ENCODE measurements around the gene GLO1.
"Not testable (repeated sequence)": the region's sequence is repeated elsewhere in the genome, so short reads cannot be mapped to it uniquely, and the experiment has no call there.

Gene GLO1

DNA sequence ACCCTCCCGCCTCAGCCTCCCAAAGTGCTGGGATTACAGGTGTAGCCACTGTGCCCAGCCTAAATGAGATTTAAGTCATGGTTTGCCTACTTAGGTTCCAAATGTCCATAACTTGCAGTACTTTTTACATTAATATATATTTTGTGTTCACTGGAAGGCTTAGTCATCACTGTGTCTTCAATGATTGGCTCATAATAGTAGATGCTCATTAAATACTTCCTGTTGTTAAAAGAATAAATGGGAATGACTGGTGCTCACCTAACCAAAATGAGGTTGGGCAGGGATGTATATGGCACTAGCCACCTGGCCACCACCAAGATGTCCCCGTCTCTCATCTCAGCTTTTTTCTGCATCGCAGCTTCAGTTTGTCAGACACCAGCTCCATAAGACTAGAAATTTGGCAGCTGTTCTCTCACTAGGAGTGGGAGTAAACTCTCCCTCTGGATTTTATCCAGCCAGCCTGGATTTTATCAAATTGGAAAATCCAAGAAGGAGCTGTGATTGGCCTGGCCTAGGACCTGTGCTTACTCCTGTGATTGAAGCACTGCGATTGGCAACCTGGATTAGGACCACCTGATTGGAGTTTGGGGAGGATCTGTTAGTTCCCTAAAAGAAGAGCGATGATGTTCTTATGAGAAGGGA is 1.1 kb upstream of the GLO1 start:
- DNase-seq = no peak

DNA sequence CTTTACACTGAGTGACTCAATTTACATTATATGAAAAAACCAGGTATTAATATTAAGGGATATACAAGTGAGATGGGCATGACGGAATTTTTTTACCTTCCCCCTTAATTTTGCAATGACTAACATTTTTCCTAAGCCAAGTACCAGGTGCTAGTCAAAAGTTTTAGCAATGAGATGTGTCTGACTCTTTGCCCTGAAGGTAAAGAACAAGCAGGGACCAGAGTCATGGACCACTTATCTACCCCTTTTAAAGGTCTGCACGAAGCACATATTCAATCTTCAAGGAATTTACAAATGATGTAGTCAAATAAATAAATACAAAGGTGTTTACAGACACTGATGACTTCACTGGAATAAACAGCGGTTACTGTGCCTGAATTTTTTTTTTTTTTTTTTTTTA is 1.4 kb downstream of the GLO1 start:
- DNase-seq = no peak

DNA sequence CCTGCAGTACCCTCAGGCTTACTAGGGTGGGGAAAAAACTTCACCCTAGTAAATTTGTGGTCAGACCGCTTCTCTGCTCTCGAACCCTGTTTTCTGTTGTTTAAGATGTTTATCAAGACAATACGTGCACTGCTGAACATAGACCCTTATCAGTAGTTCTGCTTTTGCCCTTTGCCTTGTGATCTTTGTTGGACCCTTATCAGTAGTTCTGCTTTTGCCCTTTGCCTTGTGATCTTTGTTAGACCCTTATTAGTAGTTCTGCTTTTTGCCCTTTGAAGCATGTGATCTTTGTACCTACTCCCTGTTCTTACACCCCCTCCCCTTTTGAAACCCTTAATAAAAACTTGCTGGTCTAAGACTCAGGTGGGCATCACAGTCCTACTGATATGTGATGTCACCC is 3.2 kb downstream of the GLO1 start:
- DNase-seq = not testable (repeated sequence)

DNA sequence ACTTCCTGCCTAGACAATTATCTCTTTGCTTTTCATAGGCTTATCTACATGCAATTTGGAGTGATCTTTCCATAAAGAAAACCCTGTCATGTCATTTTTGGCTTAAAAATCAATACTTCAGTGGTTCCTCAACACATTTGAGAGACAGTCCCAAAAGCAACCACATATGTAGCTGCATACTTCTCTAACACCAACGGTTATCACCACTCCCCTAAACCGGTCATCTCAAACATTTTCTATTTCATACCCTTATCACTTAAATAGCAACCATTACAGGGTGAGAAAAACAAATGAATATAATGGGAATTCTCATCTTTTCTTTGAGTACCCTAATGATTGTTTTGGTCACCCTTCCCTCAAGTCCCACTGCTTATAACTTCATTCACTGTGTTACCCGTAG is 5.1 kb downstream of the GLO1 start:
- no peak for DNase-seq

DNA sequence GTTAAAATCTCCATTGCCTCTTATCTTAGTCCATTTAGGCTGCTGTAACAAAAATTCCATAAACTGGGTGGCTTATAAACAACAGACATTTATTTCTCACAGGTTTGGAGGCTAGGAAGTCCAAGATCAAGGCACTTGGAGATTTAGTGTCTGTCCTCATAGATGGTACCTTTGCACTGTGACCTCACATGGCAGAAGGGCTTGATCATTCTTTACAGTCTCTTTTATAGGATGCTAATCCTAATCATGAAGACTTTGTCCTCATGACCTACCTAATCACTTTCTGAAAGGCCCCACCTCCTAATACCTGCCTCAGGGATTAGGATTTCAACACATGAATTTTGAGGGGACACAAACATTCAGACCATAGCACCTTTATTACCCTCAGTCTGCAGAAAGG is 6.6 kb downstream of the GLO1 start:
- DNase-seq = no peak

DNA sequence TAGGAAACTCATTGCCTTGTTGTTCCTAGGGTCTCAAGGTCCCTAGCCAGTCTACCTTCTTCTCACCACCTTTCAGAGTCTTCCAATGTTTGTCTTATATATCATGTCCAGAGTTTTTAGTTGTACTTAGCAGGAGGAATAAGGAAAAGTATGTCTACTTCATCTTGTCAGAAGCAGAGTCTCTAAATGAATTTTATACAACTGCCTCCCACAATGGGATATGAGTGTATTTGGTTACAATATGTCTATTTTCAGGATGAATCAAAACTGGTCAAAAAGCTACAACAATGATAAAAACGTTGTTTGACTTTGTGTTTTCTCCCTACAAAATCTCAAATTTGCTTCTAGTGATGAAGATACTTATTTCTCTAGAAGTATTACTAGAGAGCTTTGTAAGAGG is 7.0 kb downstream of the GLO1 start:
- DNase-seq = no peak

DNA sequence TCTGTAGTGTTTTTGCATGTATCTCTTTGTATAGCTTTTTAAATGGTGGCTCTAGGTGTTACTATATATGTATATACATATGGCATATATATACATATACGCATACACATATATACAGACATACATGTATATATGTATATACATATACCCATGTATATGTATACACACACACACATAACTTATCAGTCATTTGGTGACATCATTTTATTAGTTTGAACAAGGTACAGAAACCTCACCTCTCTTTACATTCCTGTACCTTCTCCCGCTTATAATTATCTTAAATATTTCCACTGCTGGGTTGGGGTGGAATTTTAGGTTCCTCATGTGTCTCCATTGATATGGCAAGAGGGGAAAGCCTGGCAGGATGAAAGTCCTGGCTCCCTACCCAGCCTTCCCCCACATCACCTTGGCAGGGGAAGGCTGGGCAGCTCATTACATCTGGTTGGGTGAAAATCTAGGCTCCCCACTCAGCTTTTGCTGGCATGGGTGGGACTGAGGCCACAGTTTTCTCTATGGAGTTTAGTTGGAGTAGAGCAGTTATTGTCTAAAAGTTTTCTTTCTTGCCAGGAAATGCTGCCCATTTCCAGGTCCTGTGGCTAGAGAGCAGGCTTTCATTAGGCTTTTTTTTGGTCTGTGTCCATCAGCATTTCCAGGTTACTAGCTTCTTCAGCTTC is 7.6 kb downstream of the GLO1 start:
- DNase-seq = no peak

DNA sequence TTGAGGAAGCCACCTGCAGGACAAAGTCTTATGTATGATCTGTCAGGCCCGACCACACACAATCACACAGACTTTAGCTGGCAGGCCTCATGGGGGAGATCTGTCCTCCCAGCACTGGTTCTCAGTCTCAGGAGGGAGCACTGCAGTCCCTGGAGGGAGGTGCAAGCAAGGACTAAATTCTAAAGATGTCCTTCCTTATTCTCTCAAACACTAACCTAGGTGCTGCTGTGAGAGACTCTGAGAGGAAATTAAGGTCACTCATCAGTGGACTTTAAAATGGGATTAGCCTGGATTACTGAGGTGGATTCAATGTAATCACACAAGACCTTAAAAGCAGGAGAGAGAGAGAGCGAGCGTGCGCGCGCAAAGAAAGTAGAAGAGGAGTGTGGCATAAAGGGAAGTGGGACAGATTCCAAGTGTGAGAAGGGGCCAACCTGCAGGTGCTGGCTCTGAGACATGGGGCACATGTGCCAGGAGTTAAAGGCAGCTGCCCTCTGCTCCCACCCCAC is 14.3 kb downstream of the GLO1 start:
- no peak for DNase-seq

DNA sequence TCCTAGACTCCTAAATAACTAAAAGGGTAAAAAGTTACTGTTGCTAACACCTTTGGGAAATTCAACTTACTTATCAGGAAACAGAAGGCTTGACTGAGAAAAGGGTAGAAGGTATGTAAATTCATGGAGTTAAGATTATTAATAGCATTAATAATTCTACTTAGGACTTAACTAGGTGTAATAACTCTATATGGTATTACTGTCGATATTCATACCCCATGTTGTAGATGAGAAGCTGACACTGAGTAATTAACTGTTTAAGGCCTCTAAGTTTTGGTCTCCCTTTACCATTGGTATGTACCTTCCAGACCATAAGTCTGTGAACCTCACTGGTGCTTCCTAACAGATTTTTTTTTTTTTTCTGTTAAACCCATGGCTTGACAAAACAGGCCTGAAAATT is 15.4 kb downstream of the GLO1 start:
- no peak for DNase-seq

DNA sequence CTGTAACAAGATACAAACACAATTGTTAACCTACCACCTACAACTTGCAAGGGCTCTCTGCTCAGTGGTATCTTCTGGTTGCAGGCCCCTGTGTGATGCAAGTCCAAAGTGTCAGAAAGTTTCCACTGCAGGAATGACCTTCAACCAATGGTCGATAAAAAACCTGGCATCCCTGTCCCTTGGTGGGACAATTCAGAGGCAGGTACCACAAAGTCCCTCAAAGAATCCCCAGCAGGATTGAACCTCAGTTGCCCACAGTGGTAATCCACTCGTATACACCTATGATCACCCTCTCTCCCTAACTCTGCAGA is 15.9 kb downstream of the GLO1 start:
- no peak for DNase-seq

DNA sequence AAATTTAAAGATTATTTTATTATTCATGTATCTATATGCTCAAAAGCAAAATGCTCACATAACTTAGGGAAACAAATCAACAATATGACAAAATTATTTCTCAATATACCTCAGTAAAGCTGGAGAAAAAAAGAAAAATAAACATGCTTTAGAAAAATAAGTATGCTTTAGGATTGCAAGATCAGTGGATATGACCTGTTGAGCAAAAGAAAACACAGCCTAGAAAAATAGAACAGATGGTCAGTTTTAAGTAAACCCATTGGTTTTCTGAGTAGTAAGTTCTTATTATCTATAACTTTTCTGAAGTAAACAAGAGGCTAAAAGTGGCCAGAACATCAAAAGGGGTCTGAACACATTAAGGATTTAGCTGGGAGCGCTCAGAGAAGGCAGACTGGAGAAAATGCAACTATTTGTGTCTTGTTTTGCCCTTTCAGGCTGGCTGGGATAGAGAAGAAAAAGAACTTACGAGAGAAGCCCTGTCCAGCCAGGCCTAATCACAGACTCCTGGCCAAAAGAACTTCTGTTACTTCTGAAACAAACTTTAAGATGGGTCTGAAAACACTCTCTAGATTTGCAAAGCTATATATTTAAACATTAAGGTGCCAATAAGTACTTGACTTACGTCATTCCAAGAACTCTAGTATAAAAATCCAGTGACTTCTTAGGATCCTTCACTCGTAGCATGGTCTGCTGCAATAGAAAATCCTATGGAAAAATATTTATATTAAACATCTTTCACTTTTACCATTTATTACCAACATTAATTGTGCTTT is 16.5 kb downstream of the GLO1 start:
- DNase-seq = no peak

DNA sequence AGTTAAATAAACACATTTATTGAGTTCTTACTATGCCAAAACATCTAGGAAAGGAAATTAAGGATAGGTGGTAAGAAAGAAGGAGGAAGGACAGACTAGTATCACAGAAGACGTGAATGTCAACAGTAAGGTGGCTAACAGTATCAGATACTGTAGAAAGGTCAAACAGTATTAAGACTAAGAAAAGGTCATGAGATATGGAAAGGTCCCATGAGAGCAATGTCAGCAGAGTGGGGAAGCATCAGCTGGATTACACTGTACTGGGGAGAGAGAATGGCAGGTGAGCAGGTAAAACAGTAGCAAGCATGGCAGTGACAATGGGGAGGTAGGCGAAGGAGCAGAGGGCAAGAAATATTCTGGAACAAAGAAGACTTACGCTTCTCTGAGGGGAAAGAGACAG is 18.0 kb downstream of the GLO1 start:
- DNase-seq = no peak

DNA sequence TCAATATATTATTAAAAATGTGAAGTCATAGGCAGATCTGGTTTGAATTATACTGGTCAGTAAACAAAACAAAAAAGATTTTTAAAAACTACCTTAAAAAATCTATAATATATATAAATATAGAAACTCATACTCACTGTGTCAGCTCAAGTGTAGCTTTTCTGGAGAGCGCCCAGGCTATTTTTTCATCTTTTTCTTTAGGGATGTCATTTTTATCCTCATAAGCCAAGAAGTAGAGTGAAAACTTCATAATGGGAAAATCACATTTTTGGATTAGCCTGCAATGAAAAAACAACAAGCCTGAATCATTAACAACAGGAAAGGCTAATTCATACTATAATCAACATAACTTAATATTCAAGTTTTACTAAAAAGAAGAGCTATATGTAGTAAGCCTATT is 18.7 kb downstream of the GLO1 start:
- DNase-seq = no peak

DNA sequence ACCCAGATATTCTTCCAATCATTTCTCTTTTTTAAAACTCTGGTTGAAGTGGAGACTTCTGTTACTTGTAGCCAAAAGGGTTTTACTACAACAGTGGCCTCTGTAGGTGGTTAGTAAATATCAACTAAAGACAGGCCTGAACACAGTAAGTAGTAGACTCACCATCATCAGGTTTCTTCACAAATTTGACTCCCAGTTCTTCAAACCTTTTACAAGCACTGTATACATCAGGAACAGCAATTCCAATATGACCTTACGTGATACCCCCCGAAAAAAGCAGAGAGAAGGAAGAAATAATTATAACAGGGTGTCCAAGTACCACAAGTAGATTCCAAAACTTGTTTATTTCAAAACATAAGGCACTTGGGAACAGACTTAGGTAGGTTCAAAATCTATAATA is 21.1 kb downstream of the GLO1 start:
- no peak for DNase-seq

DNA sequence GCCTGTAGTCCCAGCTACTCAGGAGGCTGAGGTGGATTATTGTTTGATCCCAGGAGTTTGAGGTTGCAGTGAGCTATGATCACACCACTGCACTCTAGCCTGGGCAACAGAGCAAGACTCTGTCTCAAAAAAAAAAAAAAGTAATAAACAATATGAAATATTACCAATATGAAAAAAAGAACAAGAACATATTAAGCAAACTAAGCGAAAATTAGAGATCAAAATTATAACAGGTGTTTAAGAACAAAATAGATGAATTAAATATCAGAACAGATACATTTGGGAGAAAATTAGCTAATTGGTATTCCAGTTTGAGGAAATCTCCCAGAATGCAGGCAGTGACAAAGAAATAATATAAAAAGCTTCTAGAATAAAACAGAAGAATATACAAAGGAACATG is 23.3 kb downstream of the GLO1 start:
- no peak for DNase-seq

DNA sequence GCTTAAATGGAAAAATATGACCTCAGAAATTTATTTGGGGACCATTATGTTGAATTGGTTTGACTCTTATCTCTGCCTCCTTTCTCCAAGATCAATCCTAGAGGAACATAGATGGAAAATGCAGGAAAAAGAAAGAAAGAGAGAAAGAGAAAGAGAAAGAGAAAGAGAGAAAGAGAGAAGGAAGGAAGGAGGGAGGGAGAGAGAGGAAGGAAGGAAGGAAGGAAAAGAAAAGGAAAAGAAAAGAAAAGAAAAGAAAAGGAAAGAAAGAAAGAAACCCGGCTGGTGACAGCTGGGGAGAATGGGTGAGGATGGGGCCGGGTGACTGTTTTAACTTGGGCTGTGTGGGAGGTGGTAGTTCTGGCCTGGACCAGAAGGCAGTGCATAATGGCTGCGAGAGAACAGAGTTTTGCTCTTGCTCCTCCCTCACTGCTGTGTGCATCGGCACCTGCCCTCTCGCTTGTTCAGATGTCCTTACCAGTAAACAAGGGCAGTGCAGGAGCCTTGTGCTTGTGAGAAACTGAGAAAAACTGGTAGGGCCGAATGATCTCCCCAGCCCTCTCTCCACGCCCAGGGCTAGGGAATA is 24.7 kb downstream of the GLO1 start:
- no peak for DNase-seq

DNA sequence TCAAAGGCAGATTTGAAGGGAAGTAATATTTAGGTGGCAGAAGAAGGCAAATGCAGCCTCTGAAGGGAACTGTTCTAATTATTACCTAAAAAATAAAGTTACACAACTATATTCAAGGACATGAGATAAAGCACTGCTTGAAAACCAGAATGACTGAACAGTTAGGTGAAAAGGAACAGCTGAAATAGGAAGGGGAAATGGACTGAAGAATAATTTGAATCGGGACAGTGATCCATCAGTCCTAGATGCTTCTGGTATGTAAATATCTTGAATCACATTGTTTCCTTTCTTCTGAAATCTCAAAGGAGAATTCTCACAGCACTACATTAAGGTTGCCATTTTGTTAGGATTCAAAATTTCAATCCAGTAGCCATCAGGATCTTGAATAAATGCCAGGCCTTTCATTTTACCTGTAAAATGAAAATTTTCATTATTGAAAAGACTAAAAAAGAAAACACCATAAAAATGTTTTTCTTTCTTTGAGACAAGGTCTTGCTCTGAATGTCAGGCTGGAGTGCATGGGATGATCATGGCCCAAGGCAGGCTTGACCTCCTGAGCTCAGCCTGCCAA is 25.9 kb downstream of the GLO1 start:
- DNase-seq = no peak

DNA sequence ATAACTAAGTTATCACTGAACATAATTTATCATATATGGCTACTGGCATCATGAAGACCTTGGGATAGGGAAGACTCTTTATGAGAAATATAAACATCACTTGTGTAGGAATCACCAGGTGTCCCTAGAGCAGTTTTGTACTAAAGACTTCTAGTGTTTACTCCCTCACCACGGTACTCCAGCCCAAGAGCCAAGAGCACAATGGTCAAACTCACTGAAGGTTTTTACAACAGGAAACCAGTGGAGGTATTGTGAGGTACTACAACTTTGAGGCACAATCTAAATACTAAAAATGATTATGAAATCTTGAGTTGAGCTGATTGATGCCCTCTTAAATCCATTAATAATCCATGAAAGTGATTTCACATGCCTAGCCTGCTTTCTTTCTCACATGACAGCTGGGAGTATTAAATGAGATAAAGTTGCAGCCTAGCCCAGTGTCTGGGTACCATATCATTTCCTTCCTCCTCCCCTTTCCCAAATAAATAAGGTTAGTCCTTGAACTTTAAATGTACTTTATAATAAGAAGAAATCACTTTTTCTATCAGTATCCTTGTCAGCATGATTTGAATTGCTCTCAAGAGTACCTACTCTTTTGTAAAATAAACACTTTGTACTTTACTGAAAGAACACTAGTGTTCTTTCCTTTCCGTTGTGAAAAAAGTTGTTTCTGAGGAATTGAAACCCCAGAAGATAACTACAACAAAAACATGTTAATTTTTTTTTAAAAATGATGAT is 26.5 kb downstream of the GLO1 start:
- no peak for DNase-seq

DNA sequence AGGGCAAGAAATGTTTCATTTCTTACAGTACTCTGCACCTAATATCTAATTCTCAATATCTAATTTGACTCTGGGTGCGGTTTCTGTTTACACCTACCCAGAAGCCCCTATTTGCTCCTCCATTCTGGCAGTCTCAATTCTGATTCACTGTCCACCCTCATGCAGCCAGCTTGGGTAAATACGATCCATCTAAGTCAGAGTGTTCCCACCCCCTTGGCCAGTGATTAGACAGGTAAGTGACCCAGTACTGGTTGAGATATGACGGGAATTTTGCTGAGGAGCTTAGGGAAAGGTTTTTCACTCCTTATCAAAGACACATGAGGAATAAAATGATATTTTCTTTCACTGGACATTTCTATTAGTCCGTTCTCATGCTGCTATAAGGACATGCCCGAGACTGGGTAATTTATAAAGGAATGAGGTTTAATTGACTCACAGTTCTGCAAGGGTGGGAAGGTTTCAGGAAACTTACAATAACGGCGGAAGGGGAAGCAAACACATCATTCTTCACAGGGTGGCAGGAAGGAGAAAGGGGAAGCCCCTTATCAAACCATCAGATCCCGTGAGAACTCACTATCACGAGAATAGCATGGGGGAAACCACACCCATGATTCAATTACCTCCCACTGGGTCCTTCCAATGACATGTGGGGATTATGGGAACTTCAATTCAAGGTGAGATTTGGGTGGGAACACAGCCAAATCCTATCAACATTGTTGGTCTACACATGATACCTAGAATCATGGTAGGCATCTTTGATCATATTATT is 29.4 kb downstream of the GLO1 start:
- no peak for DNase-seq

DNA sequence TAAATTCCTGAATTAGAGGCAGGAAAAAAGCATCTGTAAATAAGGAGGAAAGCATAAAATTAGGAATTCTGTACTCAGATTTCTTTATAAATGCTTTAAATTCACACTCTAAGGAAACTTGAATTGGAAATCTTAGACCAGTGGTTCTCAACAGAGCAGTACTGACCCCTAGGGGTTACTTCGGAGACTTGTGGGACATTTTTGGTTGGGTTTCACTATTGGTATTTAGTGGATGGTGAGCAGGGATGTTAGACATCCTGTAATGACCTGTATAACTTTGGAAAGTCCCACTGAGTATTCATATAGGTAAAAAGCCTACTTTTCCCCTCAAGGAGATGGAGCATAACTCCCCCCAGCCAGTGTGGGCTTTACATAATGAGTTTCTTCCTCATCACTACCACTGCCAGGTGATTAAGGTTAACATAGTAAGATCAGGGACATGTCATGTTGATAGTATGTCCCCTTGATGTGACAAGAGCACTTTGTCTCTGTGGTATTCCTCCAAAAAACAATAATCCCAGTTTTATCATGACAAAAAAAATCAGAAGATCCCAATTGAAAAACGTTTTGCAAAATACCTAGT is 31.0 kb downstream of the GLO1 start:
- no peak for DNase-seq

DNA sequence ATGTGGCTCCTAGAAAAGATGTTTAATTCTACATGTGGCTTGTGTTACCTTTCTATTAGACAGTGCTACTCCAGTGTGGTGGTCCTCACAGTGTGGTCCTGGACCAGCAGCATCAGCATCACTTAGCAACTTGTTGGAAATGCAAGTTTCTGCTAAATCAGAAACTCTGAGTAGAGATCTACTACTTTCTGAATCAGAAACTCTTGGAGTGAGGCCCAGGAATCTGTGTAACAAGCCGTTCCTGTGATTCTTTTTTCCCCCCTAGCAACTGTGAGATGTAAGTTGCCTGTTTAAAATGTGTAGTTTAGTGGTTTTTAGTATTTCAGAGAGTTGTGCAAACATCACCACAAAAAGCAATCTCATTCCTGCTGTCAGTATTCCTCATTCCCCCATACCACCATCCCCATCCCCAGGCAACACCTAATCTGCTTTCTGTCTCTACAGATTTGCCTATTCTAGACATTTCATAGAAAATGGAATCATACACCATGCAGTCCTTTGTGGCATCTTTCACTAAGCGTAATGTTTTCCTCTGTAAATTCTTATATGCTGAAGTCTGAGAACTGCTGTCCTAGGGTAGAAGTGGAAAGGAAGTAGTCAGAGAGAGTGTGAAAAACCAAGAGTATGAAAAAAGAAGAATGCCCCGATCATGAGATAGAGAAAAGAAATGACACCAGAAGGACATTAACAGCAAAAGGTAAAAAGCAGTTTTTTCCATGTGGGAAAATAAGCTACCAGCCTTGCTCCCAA is 44.4 kb downstream of the GLO1 start:
- no peak for DNase-seq

Measured in right hindlimb (tissue), 1 donor.